Activated B cell treated with CpG ODN at 0.5 μM for 24 hours (primary cell): Measurements from ENCODE around the gene RPL13A. TPM values are rescaled to one million over a fixed set of nuclear protein-coding genes. Genes with fewer than 3 reads are reported as not detected.
"Not testable (repeated sequence)": the region's sequence is repeated elsewhere in the genome, so short reads cannot be mapped to it uniquely, and the experiment has no call there.

Experiments used
- ATAC-seq: fragments of 200-7000 bp; cut with Tn5 transposase; one replicate; pipeline ENCODE4 v1.10.0; 2021; ENCODE audit warnings: low read depth, mild to moderate bottlenecking, moderate library complexity
- CTCF ChIA-PET: fragments of 350-600 bp; sonication (Branson Sonifier 250); formaldehyde crosslinking; loops from one replicate; lab custom pipeline; 2021; ENCODE audit warnings: antibody characterized with exemption; lab: Charles Lee
- POLR2A ChIA-PET: fragments of 350-600 bp; sonication (Branson Sonifier 250); formaldehyde crosslinking; loops from one replicate; lab custom pipeline; 2021; ENCODE audit warnings: antibody characterized with exemption; lab: Charles Lee
- DNase-seq: peaks from one replicate; pipeline ENCODE4 v3.0.0; 2022
- H3K27ac Mint-ChIP-seq: one replicate; pipeline ENCODE4 v1.8.0; 2020; ENCODE audit warnings: mixed read lengths
- H3K27me3 Mint-ChIP-seq: one replicate; pipeline ENCODE4 v1.8.0; 2021; ENCODE audit warnings: mixed read lengths
- H3K36me3 Mint-ChIP-seq: one replicate; pipeline ENCODE4 v1.8.0; 2021; ENCODE audit warnings: low read depth, mixed read lengths
- H3K4me1 Mint-ChIP-seq: one replicate; pipeline ENCODE4 v1.8.0; 2021; ENCODE audit warnings: mixed read lengths
- H3K4me3 Mint-ChIP-seq: one replicate; pipeline ENCODE4 v1.8.0; 2020; ENCODE audit warnings: mild to moderate bottlenecking, mixed read lengths
- H3K9me3 Mint-ChIP-seq: one replicate; pipeline ENCODE4 v1.8.0; 2020; ENCODE audit warnings: mixed read lengths
- CTCF ChIP-seq: fragments of 200-600 bp; IDR thresholded peaks from one replicate; pipeline ENCODE4 v1.8.0; 2022; ENCODE audit warnings: antibody characterized with exemption, mild to moderate bottlenecking
- intact Hi-C: fragments of 100-400 bp; cut with micrococcal nuclease; formaldehyde crosslinking; loops from one replicate; pipeline ENCODE4 v1.15.1; 2024
- total RNA-seq: library from RNA; stranded (reverse); gene quantifications from 2 replicates; pipeline ENCODE4 v1.2.3, GENCODE V29; 2022

Gene RPL13A
- total RNA-seq, 1 donor from 2014 or later = 6,642 TPM

- CTCF ChIA-PET = interaction anchor here (0.6 kb wide), 1 partner anchor 15 kb away, joined by 4 read pairs; no protein-coding TSS in a partner anchor
- H3K4me1 Mint-ChIP-seq = peaks cover 11% of the 10 kb centered on the region
- no peak overlapping the region for H3K4me3 Mint-ChIP-seq
- H3K9me3 Mint-ChIP-seq = no peaks in the 10 kb centered on the region
- H3K36me3 Mint-ChIP-seq = peaks cover 48% of the 10 kb centered on the region
- POLR2A ChIA-PET = interaction anchor here (0.6 to 0.7 kb wide), 2 partner anchors 11 to 822 kb away, joined by 3 read pairs; no protein-coding TSS in a partner anchor
- ATAC-seq (no peak), DNase-seq (no peak)
- intact Hi-C loops = loop anchor here (10.0 kb wide), 2 partner anchors 585 to 735 kb away; partner anchors contain the start of gene PPP1R15A
- no peaks in the 10 kb centered on the region for H3K27me3 Mint-ChIP-seq
- H3K27ac Mint-ChIP-seq = no peak overlapping the region
- no peak for TF ChIP-seq CTCF
These were observed 28.0 kb upstream of the RPL13A start for GRCh38 chr19:49459388-49459787.

GRCh38 chr19:49461130-49461529, 26.3 kb upstream of the RPL13A start:
- intact Hi-C loops, H3K4me1 Mint-ChIP-seq, H3K27ac Mint-ChIP-seq, CTCF ChIA-PET, DNase-seq, H3K9me3 Mint-ChIP-seq, ATAC-seq, H3K4me3 Mint-ChIP-seq, H3K27me3 Mint-ChIP-seq: not testable (repeated sequence)
- H3K36me3 Mint-ChIP-seq = peaks cover 50% of the 10 kb centered on the region
- POLR2A ChIA-PET = interaction anchor here (0.7 kb wide), 1 partner anchor 9 kb away, joined by 3 read pairs; no protein-coding TSS in a partner anchor

GRCh38 chr19:49461656-49462055, 25.8 kb upstream of the RPL13A start:
- ChIA-PET CTCF (no interaction called here), POLR2A (interaction anchor here (0.7 kb wide), 1 partner anchor 9 kb away, joined by 3 read pairs; no protein-coding TSS in a partner anchor)
- no peak overlapping the region for H3K4me3 Mint-ChIP-seq
- no peaks in the 10 kb centered on the region for H3K27me3 Mint-ChIP-seq
- intact Hi-C loops = no loop called here
- no peak for TF ChIP-seq CTCF
- DNase-seq (no peak), ATAC-seq (no peak)
- no peaks in the 10 kb centered on the region for H3K9me3 Mint-ChIP-seq
- no peak overlapping the region for H3K27ac Mint-ChIP-seq
- H3K4me1 Mint-ChIP-seq = peaks cover 7% of the 10 kb centered on the region
- H3K36me3 Mint-ChIP-seq = peaks cover 48% of the 10 kb centered on the region

GRCh38 chr19:49462492-49462891, 24.9 kb upstream of the RPL13A start:
- no peak overlapping the region for H3K4me3 Mint-ChIP-seq
- ChIA-PET POLR2A (no interaction called here), CTCF (no interaction called here)
- ATAC-seq = no peak
- no peak for TF ChIP-seq CTCF
- intact Hi-C loops = no loop called here
- no peaks in the 10 kb centered on the region for H3K9me3 Mint-ChIP-seq
- no peaks in the 10 kb centered on the region for H3K27me3 Mint-ChIP-seq
- DNase-seq = no peak
- H3K4me1 Mint-ChIP-seq = peaks cover 4% of the 10 kb centered on the region
- peaks cover 40% of the 10 kb centered on the region for H3K36me3 Mint-ChIP-seq
- H3K27ac Mint-ChIP-seq = no peak overlapping the region

GRCh38 chr19:49463960-49464740, 23.3 kb upstream of the RPL13A start:
- TF ChIP-seq CTCF = no peak
- no peak overlapping the region for H3K27ac Mint-ChIP-seq
- intact Hi-C loops = no loop called here
- peaks cover 41% of the 10 kb centered on the region for H3K36me3 Mint-ChIP-seq
- no peaks in the 10 kb centered on the region for H3K9me3 Mint-ChIP-seq
- CTCF ChIA-PET = no interaction called here
- H3K4me3 Mint-ChIP-seq = no peak overlapping the region
- no peak for DNase-seq
- no peak for ATAC-seq
- H3K4me1 Mint-ChIP-seq = peaks cover 9% of the 10 kb centered on the region
- H3K27me3 Mint-ChIP-seq = no peaks in the 10 kb centered on the region
- POLR2A ChIA-PET = interaction anchor here (0.6 to 11.0 kb wide), 3 partner anchors 12 to 124 kb away, joined by 4 to 193 read pairs (median 5); partner anchors contain the start of genes ALDH16A1 and PIH1D1
